GM18507 (cell line): ENCODE measurements around the gene RAB30.
A peak's percentile ranks its signal among the peaks of the same experiment; 100 is the strongest.

ENCODE experiments used
- DNase-seq: peaks from one replicate; pipeline ENCODE4 v3.0.0; 2011; ENCODE audit warnings: low read depth; ENCODE audit not compliant: insufficient read length; ENCODE audit errors: extremely low spot score
- FAIRE-seq: peaks from 2 replicates; lab custom pipeline; 2011; peaks lifted over from hg19 to GRCh38; lab: Jason Lieb, UNC

RAB30 gene

GRCh38 chr11:83044958-83045712 is 26.6 kb downstream of the RAB30 start:
- FAIRE-seq, result peak; percentile 57
- DNase-seq, result no peak

GRCh38 chr11:83042964-83043711 is 28.6 kb downstream of the RAB30 start:
- DNase-seq (no peak), FAIRE-seq (no peak)

GRCh38 chr11:83041126-83041525 is 30.6 kb downstream of the RAB30 start:
- no peak for FAIRE-seq

GRCh38 chr11:83039566-83039965 is 32.1 kb downstream of the RAB30 start:
- no peak for DNase-seq
- no peak for FAIRE-seq

More at GRCh38 chr11:83041126-83041525, 30.6 kb downstream of the RAB30 start:
- DNase-seq, result no peak

- DNase-seq, result no peak
- no peak for FAIRE-seq
Observed at GRCh38 chr11:83037877-83038276, 33.8 kb downstream of the RAB30 start.

GRCh38 chr11:83036701-83037100 is 35.0 kb downstream of the RAB30 start:
- no peak for DNase-seq
- no peak for FAIRE-seq

- FAIRE-seq (no peak), DNase-seq (no peak)
Observed at GRCh38 chr11:83035070-83035854, 36.4 kb downstream of the RAB30 start.

GRCh38 chr11:83034673-83035014 is 37.1 kb downstream of the RAB30 start:
- FAIRE-seq (peak; percentile 44), DNase-seq (no peak)

GRCh38 chr11:83033972-83034672 is 37.6 kb downstream of the RAB30 start:
- FAIRE-seq (no peak), DNase-seq (no peak)

- FAIRE-seq (no peak), DNase-seq (no peak)
Observed at GRCh38 chr11:83033371-83033770, 38.3 kb downstream of the RAB30 start.

GRCh38 chr11:83031127-83031526 is 40.6 kb downstream of the RAB30 start:
- DNase-seq (no peak), FAIRE-seq (no peak)

GRCh38 chr11:83027794-83028193 is 43.9 kb downstream of the RAB30 start:
- no peak for FAIRE-seq
- no peak for DNase-seq

- DNase-seq (no peak), FAIRE-seq (peak; percentile 29)
Observed at GRCh38 chr11:83027289-83027688, 44.4 kb downstream of the RAB30 start.

- DNase-seq (no peak), FAIRE-seq (no peak)
Observed at GRCh38 chr11:83026229-83026628, 45.5 kb downstream of the RAB30 start.

GRCh38 chr11:83025267-83025704 is 46.4 kb downstream of the RAB30 start:
- no peak for DNase-seq
- FAIRE-seq, result no peak

GRCh38 chr11:83024270-83024854 is 47.3 kb downstream of the RAB30 start:
- FAIRE-seq, result no peak
- DNase-seq, result no peak

- FAIRE-seq (no peak), DNase-seq (no peak)
Observed at GRCh38 chr11:83023410-83023809, 48.3 kb downstream of the RAB30 start.

- no peak for FAIRE-seq
- no peak for DNase-seq
Observed at GRCh38 chr11:83021780-83022125, 49.9 kb downstream of the RAB30 start.

GRCh38 chr11:83020942-83021779 is 50.5 kb downstream of the RAB30 start:
- DNase-seq (no peak), FAIRE-seq (no peak)
